Germinal center (tissue), 1 donor: Measurements from ENCODE around the gene PISD.

Experiments
- DNase-seq: peaks from one replicate; pipeline ENCODE4 v3.0.0; 2012; ENCODE audit warnings: mixed read lengths, low spot score

Gene PISD

GRCh38 chr22:31572939-31573338 lies 89.1 kb downstream of the PISD start:
- no peak for DNase-seq

- DNase-seq = no peak
Measured at GRCh38 chr22:31569126-31569525, 92.9 kb downstream of the PISD start.
